ELR (cell line): ENCODE measurements around the gene TMEM214.

Experiments
- DNase-seq: peaks from one replicate; pipeline ENCODE4 v3.0.0-alpha.2; 2015; ENCODE audit warnings: low read depth

TMEM214 gene

GRCh38 chr2:27010139-27010538 lies 22.6 kb upstream of the TMEM214 start:
- DNase-seq = peak; percentile 25

GRCh38 chr2:27013738-27014137 lies 19.0 kb upstream of the TMEM214 start:
- DNase-seq = no peak

GRCh38 chr2:27014771-27015433 lies 17.9 kb upstream of the TMEM214 start:
- DNase-seq = no peak

GRCh38 chr2:27016801-27017325 lies 15.9 kb upstream of the TMEM214 start:
- DNase-seq = peak; percentile 76

- no peak for DNase-seq
These were observed 14.6 kb upstream of the TMEM214 start for GRCh38 chr2:27018142-27018541.

- no peak for DNase-seq
These were observed 13.3 kb upstream of the TMEM214 start for GRCh38 chr2:27019459-27019858.

GRCh38 chr2:27019931-27020855 lies 12.6 kb upstream of the TMEM214 start:
- no peak for DNase-seq

GRCh38 chr2:27021253-27022049 lies 11.3 kb upstream of the TMEM214 start:
- peak; percentile 14 for DNase-seq

GRCh38 chr2:27023740-27024139 lies 9.0 kb upstream of the TMEM214 start:
- DNase-seq = no peak

GRCh38 chr2:27024188-27024587 lies 8.6 kb upstream of the TMEM214 start:
- peak; percentile 11 for DNase-seq

GRCh38 chr2:27024812-27025211 lies 8.0 kb upstream of the TMEM214 start:
- DNase-seq = no peak

- DNase-seq = no peak
These were observed 7.4 kb upstream of the TMEM214 start for GRCh38 chr2:27025281-27025800.

- no peak for DNase-seq
These were observed 6.6 kb upstream of the TMEM214 start for GRCh38 chr2:27025861-27026851.

- DNase-seq = no peak
These were observed 5.5 kb upstream of the TMEM214 start for GRCh38 chr2:27027211-27027651.

- DNase-seq = peak; percentile 39
These were observed 3.7 kb upstream of the TMEM214 start for GRCh38 chr2:27029051-27029450.

GRCh38 chr2:27033253-27033852 lies 588 bp downstream of the TMEM214 start:
- DNase-seq = no peak

GRCh38 chr2:27038012-27038411 lies 5.2 kb downstream of the TMEM214 start:
- no peak for DNase-seq

GRCh38 chr2:27038631-27039339 lies 6.0 kb downstream of the TMEM214 start:
- DNase-seq = no peak

- DNase-seq = no peak
These were observed 6.7 kb downstream of the TMEM214 start for GRCh38 chr2:27039426-27039825.

GRCh38 chr2:27039871-27040270 lies 7.1 kb downstream of the TMEM214 start:
- DNase-seq = no peak
